Upper lobe of right lung (tissue), 1 donor: ENCODE results near the gene GNAZ. TPM values are rescaled to one million over a fixed set of nuclear protein-coding genes. Genes with fewer than 3 reads are reported as not detected.

Source experiments
- ATAC-seq: fragments of 200-7000 bp; cut with Tn5 transposase; one replicate; pipeline ENCODE4 v1.9.1; 2020; ENCODE audit warnings: mild to moderate bottlenecking, moderate library complexity
- DNase-seq: peaks from one replicate; pipeline ENCODE4 v3.0.0-alpha.2; 2020
- H3K27ac ChIP-seq: fragments of 200-600 bp; one replicate; pipeline ENCODE4 v1.8.0; 2022
- H3K27me3 ChIP-seq: fragments of 200-600 bp; one replicate; pipeline ENCODE4 v1.8.0; 2022; ENCODE audit warnings: mild to moderate bottlenecking
- H3K36me3 ChIP-seq: fragments of 200-600 bp; one replicate; pipeline ENCODE4 v1.8.0; 2022
- H3K4me1 ChIP-seq: fragments of 200-600 bp; one replicate; pipeline ENCODE4 v1.8.0; 2022
- H3K4me3 ChIP-seq: fragments of 200-600 bp; one replicate; pipeline ENCODE4 v1.8.0; 2022; ENCODE audit warnings: mild to moderate bottlenecking
- H3K9me3 ChIP-seq: fragments of 200-600 bp; one replicate; pipeline ENCODE4 v1.8.0; 2022
- intact Hi-C: fragments of 100-400 bp; cut with DNase I; formaldehyde crosslinking; loops from one replicate; pipeline ENCODE4 v1.11.0; 2022
- total RNA-seq: library from RNA; stranded (reverse); fragmentation: NEBNext Ultra II Directional; extraction: Animal tissue kit (Norgen Biotek cat#: 25700); gene quantifications from one replicate; pipeline ENCODE4 v1.2.1, GENCODE V29; 2021
- TF ChIP-seq, protein P1 (sequence below): fragments of 200-600 bp; IDR thresholded peaks from one replicate; pipeline ENCODE4 v1.8.0; 2022; ENCODE audit warnings: antibody characterized with exemption
- donor health status: DM: no; HTN: yes; CAD: no; lungs with severe emphysema.

GNAZ gene
- total RNA-seq, 1 donor from 2014 or later: 3.0 TPM

DNA sequence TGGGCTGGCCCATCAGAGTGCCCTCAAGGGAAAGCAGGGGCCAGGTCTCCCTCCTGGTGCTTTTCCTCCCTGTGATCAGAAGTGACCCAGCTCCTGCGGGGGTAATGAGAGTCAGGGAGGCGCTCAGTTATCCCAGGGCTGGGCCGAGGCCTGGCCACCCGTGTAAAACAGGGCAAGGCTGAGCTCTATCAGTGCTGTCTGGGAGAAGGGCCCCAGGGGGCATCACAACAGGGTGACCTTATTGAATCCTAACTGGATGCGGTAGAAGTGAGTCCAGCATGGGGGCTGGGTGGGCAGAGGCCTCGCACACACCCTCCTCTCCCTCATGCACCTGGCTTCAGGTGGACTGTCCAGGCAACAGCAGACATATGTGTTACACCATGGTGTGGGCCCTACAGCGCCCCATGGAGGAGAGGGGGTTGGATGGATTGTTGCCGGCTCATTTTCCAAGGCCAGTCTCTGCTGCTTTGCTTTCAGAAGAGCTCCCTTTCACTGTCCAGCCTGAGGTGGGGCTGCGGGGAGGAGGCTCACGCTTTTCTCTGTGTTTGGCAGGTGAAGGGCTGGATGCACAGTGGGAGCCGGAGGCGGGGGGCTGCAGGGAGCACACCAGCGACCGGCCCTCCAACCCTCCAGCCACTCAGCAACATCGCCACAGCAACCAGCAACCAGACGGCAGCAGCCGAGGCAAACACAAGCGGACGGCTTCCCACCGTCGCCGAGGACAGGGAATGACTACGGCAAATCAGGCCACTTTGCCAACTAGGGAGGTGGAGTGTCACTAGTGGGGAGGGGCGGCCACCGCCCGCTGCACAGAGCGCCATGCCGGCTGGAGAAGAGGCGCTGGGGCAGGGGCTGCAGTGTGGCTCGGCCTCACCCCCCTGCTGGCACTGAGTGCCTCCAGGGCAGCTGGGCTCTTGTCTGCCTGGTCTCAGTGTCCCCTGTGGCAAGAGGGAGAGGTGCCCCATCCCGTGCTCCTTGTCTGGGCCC lies 24.7 kb downstream of the GNAZ start:
- H3K36me3 ChIP-seq: no peaks in the 10 kb centered on the region
- no peak overlapping the region for H3K27ac ChIP-seq
- TF ChIP-seq, protein P1, sequence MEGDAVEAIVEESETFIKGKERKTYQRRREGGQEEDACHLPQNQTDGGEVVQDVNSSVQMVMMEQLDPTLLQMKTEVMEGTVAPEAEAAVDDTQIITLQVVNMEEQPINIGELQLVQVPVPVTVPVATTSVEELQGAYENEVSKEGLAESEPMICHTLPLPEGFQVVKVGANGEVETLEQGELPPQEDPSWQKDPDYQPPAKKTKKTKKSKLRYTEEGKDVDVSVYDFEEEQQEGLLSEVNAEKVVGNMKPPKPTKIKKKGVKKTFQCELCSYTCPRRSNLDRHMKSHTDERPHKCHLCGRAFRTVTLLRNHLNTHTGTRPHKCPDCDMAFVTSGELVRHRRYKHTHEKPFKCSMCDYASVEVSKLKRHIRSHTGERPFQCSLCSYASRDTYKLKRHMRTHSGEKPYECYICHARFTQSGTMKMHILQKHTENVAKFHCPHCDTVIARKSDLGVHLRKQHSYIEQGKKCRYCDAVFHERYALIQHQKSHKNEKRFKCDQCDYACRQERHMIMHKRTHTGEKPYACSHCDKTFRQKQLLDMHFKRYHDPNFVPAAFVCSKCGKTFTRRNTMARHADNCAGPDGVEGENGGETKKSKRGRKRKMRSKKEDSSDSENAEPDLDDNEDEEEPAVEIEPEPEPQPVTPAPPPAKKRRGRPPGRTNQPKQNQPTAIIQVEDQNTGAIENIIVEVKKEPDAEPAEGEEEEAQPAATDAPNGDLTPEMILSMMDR: no peak
- DNase-seq: no peak
- no peaks in the 10 kb centered on the region for H3K27me3 ChIP-seq
- no peak overlapping the region for H3K4me3 ChIP-seq
- no peaks in the 10 kb centered on the region for H3K9me3 ChIP-seq
- ATAC-seq: no peak
- intact Hi-C loops: no loop called here
- H3K4me1 ChIP-seq: peaks cover 7% of the 10 kb centered on the region

DNA sequence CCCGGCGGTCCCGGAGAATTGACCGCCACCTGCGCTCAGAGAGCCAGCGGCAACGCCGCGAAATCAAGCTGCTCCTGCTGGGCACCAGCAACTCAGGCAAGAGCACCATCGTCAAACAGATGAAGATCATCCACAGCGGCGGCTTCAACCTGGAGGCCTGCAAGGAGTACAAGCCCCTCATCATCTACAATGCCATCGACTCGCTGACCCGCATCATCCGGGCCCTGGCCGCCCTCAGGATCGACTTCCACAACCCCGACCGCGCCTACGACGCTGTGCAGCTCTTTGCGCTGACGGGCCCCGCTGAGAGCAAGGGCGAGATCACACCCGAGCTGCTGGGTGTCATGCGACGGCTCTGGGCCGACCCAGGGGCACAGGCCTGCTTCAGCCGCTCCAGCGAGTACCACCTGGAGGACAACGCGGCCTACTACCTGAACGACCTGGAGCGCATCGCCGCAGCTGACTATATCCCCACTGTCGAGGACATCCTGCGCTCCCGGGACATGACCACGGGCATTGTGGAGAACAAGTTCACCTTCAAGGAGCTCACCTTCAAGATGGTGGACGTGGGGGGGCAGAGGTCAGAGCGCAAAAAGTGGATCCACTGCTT lies 25.5 kb downstream of the GNAZ start:
- no peaks in the 10 kb centered on the region for H3K27me3 ChIP-seq
- DNase-seq (no peak), ATAC-seq (no peak)
- no peaks in the 10 kb centered on the region for H3K9me3 ChIP-seq
- TF ChIP-seq, protein P1: no peak
- H3K36me3 ChIP-seq: no peaks in the 10 kb centered on the region
- H3K27ac ChIP-seq: no peak overlapping the region
- intact Hi-C loops: no loop called here
- no peak overlapping the region for H3K4me3 ChIP-seq
- peaks cover 7% of the 10 kb centered on the region for H3K4me1 ChIP-seq

DNA sequence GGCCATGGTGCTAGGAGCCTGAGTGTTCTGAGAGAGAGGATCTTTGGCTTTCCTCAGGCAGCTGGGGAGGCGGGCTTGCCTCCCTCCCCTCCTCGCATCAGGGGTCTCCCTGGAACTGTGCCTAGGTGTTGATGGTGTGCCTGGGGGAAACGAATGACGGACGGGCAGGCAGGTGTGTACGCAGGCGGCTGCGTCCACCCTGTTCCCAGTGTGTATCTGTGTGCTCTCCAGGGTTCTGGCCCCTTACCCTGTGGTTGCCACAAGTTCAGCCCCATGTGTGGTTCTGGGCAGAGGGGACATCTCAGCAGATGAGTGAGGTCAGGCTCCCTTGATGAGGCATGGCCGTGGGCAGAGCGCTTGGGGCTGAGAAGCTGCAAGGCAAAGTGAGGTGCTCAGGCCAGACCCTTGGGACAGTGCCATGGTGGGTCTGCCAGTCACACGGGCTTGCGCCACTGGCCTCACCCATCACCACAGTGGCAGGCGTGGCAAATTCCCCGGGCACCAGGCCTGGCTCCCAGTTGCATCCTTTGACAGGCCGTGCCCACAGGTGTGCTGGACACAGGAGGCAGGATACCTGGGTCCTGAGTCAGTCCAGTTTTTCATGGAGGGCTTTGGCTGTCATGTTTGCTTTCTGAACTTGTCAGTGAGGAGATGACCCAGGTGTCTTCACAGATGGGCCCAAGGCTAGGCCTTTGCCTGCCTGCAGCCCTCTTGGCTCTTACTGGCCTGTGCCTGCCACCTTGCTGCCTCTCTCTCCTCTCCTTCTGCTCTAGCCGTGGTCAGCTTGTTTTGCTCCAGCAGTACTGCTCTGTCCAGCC lies 27.3 kb downstream of the GNAZ start:
- H3K9me3 ChIP-seq: no peaks in the 10 kb centered on the region
- TF ChIP-seq, protein P1: no peak
- H3K4me3 ChIP-seq: no peak overlapping the region
- no peaks in the 10 kb centered on the region for H3K27me3 ChIP-seq
- ATAC-seq (no peak), DNase-seq (no peak)
- intact Hi-C loops: no loop called here
- H3K27ac ChIP-seq: no peak overlapping the region
- H3K4me1 ChIP-seq: peaks cover 7% of the 10 kb centered on the region
- H3K36me3 ChIP-seq: no peaks in the 10 kb centered on the region

DNA sequence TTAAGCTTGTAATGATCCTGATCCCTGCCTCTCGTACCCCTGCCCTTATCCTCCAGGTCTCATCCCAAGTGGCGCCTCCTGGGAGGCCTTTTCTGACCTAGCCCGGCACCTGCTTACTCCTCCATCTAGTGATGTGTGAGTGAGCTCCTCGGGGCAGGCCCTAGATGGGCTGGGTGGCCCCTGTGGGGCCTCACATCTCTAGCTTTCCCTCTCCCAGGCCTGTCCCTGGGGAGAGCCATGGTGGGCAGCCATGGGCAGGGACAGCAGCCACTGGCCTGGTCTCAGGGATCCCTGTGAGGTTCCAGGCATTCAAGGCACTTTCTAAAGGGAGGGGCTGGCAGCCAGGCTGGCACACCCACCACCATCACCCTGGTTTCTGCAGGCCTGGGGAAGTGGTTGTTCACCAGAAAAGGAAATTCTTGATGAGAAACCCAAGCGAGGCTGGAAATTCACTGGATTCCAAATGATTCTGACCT lies 27.9 kb downstream of the GNAZ start:
- no peaks in the 10 kb centered on the region for H3K9me3 ChIP-seq
- no peak overlapping the region for H3K27ac ChIP-seq
- intact Hi-C loops: no loop called here
- no peak for DNase-seq
- H3K27me3 ChIP-seq: no peaks in the 10 kb centered on the region
- no peak for ATAC-seq
- no peak overlapping the region for H3K4me3 ChIP-seq
- H3K36me3 ChIP-seq: no peaks in the 10 kb centered on the region
- TF ChIP-seq, protein P1: no peak
- peaks cover 7% of the 10 kb centered on the region for H3K4me1 ChIP-seq

DNA sequence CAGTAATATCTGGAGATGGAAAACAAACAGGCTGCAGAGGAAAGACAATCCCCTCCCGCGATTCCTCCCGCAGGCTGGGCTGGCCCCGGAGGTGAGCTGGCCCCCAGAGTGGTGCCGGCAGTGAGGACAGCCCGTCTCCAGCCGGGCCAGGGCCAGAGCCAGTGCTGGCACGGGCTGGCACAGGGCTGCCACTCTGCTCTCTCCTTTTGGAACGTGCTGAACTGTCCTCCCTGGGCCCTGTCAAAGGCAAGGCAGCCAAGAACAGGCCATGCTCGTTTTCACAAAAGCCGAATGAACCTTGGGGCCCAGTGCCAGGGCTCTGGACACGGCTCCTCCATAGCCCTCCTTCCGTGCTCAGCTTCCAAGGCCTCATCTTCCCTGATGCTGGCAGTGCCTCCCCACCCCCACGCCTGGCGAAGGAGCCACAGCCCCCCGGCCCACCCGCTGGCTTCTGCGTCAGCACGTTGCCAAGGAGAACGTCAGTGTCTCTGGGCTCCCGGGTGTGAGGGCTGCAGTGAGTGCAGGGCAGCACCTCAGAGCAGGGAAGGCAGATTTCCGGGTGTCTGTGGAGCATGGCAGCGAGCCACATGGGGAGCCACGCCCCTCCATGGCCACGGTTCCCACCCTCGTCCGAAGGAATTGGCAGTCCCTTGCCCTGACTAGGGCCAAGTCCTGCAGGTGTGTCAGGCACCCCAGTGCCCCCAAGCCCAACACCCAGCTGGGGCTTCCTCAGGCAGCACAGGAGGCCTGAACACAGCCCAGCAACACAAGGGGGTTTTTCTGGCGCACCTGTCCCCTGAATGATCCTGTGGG lies 28.6 kb downstream of the GNAZ start:
- Histone ChIP-seq H3K4me1 (peaks cover 7% of the 10 kb centered on the region), H3K27ac (no peak overlapping the region), H3K9me3 (no peaks in the 10 kb centered on the region), H3K36me3 (no peaks in the 10 kb centered on the region), H3K27me3 (no peaks in the 10 kb centered on the region), H3K4me3 (no peak overlapping the region)
- ATAC-seq (no peak), DNase-seq (no peak)
- TF ChIP-seq, protein P1: no peak
- intact Hi-C loops: no loop called here
